GM19035 (cell line): Measurements from ENCODE around the gene QRFP.

ENCODE experiments used
- ATAC-seq: cut with Tn5 transposase; IDR thresholded peaks from one replicate; pipeline ENCODE4 v1.9.1; 2021; ENCODE audit not compliant: unreplicated experiment

QRFP gene

GRCh38 chr9:130896233-130897014 is at the start of gene QRFP:
Gene QRFP (minus strand): TSS chr9:130896812. CDS start chr9:130893838, 2,974 bp downstream.
- no peak for ATAC-seq

GRCh38 chr9:130945173-130945572 is 48.6 kb upstream of the QRFP start:
- no peak for ATAC-seq

- no peak for ATAC-seq
Measured at GRCh38 chr9:130944510-130945058, 48.0 kb upstream of the QRFP start.

GRCh38 chr9:130943777-130944176 is 47.2 kb upstream of the QRFP start:
- ATAC-seq: no peak

GRCh38 chr9:130943221-130943620 is 46.6 kb upstream of the QRFP start:
- ATAC-seq: no peak

GRCh38 chr9:130942679-130943078 is 46.1 kb upstream of the QRFP start:
- ATAC-seq: no peak

- ATAC-seq: no peak
Measured at GRCh38 chr9:130942084-130942483, 45.5 kb upstream of the QRFP start.

- ATAC-seq: no peak
Measured at GRCh38 chr9:130940693-130941576, 44.3 kb upstream of the QRFP start.

- no peak for ATAC-seq
Measured at GRCh38 chr9:130940027-130940549, 43.5 kb upstream of the QRFP start.

GRCh38 chr9:130939405-130940026 is 42.9 kb upstream of the QRFP start:
- ATAC-seq: no peak

- no peak for ATAC-seq
Measured at GRCh38 chr9:130938652-130939404, 42.2 kb upstream of the QRFP start, which contains the start of gene FIBCD1. Gene FIBCD1 (minus strand): TSS chr9:130939247. CDS start chr9:130938607, 640 bp downstream.

- ATAC-seq: no peak
Measured at GRCh38 chr9:130938184-130938651, 41.6 kb upstream of the QRFP start.

- ATAC-seq: no peak
Measured at GRCh38 chr9:130937146-130938076, 40.8 kb upstream of the QRFP start.

- ATAC-seq: no peak
Measured at GRCh38 chr9:130936285-130937117, 39.9 kb upstream of the QRFP start.

- no peak for ATAC-seq
Measured at GRCh38 chr9:130935648-130936271, 39.1 kb upstream of the QRFP start.

- ATAC-seq: no peak
Measured at GRCh38 chr9:130934702-130935647, 38.4 kb upstream of the QRFP start.

- ATAC-seq: no peak
Measured at GRCh38 chr9:130934246-130934645, 37.6 kb upstream of the QRFP start.
